ENCODE data around the gene LRRC8C.

GRCh38 chr1:89590341-89591080 is 42.4 kb upstream of the LRRC8C start:
- TF ChIP-seq, protein P1, sequence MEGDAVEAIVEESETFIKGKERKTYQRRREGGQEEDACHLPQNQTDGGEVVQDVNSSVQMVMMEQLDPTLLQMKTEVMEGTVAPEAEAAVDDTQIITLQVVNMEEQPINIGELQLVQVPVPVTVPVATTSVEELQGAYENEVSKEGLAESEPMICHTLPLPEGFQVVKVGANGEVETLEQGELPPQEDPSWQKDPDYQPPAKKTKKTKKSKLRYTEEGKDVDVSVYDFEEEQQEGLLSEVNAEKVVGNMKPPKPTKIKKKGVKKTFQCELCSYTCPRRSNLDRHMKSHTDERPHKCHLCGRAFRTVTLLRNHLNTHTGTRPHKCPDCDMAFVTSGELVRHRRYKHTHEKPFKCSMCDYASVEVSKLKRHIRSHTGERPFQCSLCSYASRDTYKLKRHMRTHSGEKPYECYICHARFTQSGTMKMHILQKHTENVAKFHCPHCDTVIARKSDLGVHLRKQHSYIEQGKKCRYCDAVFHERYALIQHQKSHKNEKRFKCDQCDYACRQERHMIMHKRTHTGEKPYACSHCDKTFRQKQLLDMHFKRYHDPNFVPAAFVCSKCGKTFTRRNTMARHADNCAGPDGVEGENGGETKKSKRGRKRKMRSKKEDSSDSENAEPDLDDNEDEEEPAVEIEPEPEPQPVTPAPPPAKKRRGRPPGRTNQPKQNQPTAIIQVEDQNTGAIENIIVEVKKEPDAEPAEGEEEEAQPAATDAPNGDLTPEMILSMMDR (IDR thresholded peaks at IDR 0.05; ENCODE audit: borderline replicate concordance, extremely low read depth, low read length, poor library complexity, severe bottlenecking): no peak
- TF ChIP-seq EZH2 (IDR thresholded peaks at IDR 0.05; ENCODE audit: borderline replicate concordance, low read depth, low read length, severe bottlenecking): no peak
